SW480 (cell line): Measurements from ENCODE around the gene CCSER1.
A peak's percentile ranks its signal among the peaks of the same experiment; 100 is the strongest.
"Not testable (repeated sequence)": the region's sequence is repeated elsewhere in the genome, so short reads cannot be mapped to it uniquely, and the experiment has no call there.

Experiments
- DNase-seq: peaks from one replicate; pipeline ENCODE4 v3.0.0-alpha.2; 2016; ENCODE audit warnings: low spot score

CCSER1 gene

GRCh38 chr4:91373546-91373945 is 1246.4 kb downstream of the CCSER1 start:
- no peak for DNase-seq

- DNase-seq, result not testable (repeated sequence)
Measured at GRCh38 chr4:91405431-91405830, 1278.2 kb downstream of the CCSER1 start.

GRCh38 chr4:91422011-91422410 is 1294.8 kb downstream of the CCSER1 start:
- no peak for DNase-seq

GRCh38 chr4:91426725-91427124 is 1299.5 kb downstream of the CCSER1 start:
- no peak for DNase-seq

- DNase-seq, result no peak
Measured at GRCh38 chr4:91427171-91427570, 1300.0 kb downstream of the CCSER1 start.

- DNase-seq, result no peak
Measured at GRCh38 chr4:91434631-91435030, 1307.4 kb downstream of the CCSER1 start.

- DNase-seq, result no peak
Measured at GRCh38 chr4:91436556-91436955, 1309.4 kb downstream of the CCSER1 start.

- no peak for DNase-seq
Measured at GRCh38 chr4:91447168-91447567, 1320.0 kb downstream of the CCSER1 start.

GRCh38 chr4:91448668-91449330 is 1321.6 kb downstream of the CCSER1 start:
- DNase-seq, result peak; percentile 41

- no peak for DNase-seq
Measured at GRCh38 chr4:91454111-91454510, 1326.9 kb downstream of the CCSER1 start.

GRCh38 chr4:91462566-91462965 is 1335.4 kb downstream of the CCSER1 start:
- DNase-seq, result not testable (repeated sequence)

GRCh38 chr4:91470671-91471070 is 1343.5 kb downstream of the CCSER1 start:
- DNase-seq, result no peak

GRCh38 chr4:91471280-91471679 is 1344.1 kb downstream of the CCSER1 start:
- DNase-seq, result no peak

- no peak for DNase-seq
Measured at GRCh38 chr4:91472046-91472445, 1344.9 kb downstream of the CCSER1 start.

GRCh38 chr4:91485415-91485814 is 1358.2 kb downstream of the CCSER1 start:
- DNase-seq, result no peak

- no peak for DNase-seq
Measured at GRCh38 chr4:91488946-91489345, 1361.8 kb downstream of the CCSER1 start.

GRCh38 chr4:91497892-91498291 is 1370.7 kb downstream of the CCSER1 start:
- no peak for DNase-seq

- no peak for DNase-seq
Measured at GRCh38 chr4:91502365-91502764, 1375.2 kb downstream of the CCSER1 start.

GRCh38 chr4:91513326-91513725 is 1386.1 kb downstream of the CCSER1 start:
- DNase-seq, result no peak

- DNase-seq, result no peak
Measured at GRCh38 chr4:91519155-91519554, 1392.0 kb downstream of the CCSER1 start.

- no peak for DNase-seq
Measured at GRCh38 chr4:91525621-91526020, 1398.4 kb downstream of the CCSER1 start.

- no peak for DNase-seq
Measured at GRCh38 chr4:91527056-91527455, 1399.9 kb downstream of the CCSER1 start.

- no peak for DNase-seq
Measured at GRCh38 chr4:91567594-91567993, 1440.4 kb downstream of the CCSER1 start.

GRCh38 chr4:91577864-91578263 is 1450.7 kb downstream of the CCSER1 start:
- no peak for DNase-seq
